Measurements from ENCODE around the gene FRMD4A.
A peak's percentile ranks its signal among the peaks of the same experiment; 100 is the strongest.
"Not testable (repeated sequence)": the region's sequence is repeated elsewhere in the genome, so short reads cannot be mapped to it uniquely, and the experiment has no call there.

FRMD4A gene

GRCh38 chr10:13787015-13787421 is 543.7 kb downstream of the FRMD4A start:
- intact Hi-C loops (cut with micrococcal nuclease) = loop anchor here (2.0 to 5.0 kb wide), 2 partner anchors 210 to 538 kb away; no protein-coding TSS in a partner anchor

GRCh38 chr10:13784067-13784466 is 546.7 kb downstream of the FRMD4A start:
- no peaks in the 10 kb centered on the region for H3K9me3 Mint-ChIP-seq
- no peak overlapping the region for H3K27ac Mint-ChIP-seq
- intact Hi-C loops (cut with micrococcal nuclease) = no loop called here
- H3K4me3 Mint-ChIP-seq = no peak overlapping the region
- H3K36me3 Mint-ChIP-seq (ENCODE audit: low read depth) = no peaks in the 10 kb centered on the region
- H3K4me1 Mint-ChIP-seq (ENCODE audit: low read depth) = peaks cover 5% of the 10 kb centered on the region
- peaks cover 2% of the 10 kb centered on the region for H3K27me3 Mint-ChIP-seq

More at GRCh38 chr10:13787015-13787421, 543.7 kb downstream of the FRMD4A start:
- Mint-ChIP-seq H3K9me3 (no peaks in the 10 kb centered on the region), H3K36me3 (ENCODE audit: low read depth) (no peaks in the 10 kb centered on the region), H3K27me3 (peaks cover 3% of the 10 kb centered on the region), H3K27ac (no peak overlapping the region), H3K4me3 (no peak overlapping the region), H3K4me1 (ENCODE audit: low read depth) (peaks cover 5% of the 10 kb centered on the region)

GRCh38 chr10:13779748-13780147 is 551.0 kb downstream of the FRMD4A start:
- Mint-ChIP-seq H3K27ac (no peak overlapping the region), H3K27me3 (peaks cover 9% of the 10 kb centered on the region), H3K9me3 (no peaks in the 10 kb centered on the region), H3K4me1 (ENCODE audit: low read depth) (peaks cover 12% of the 10 kb centered on the region), H3K36me3 (ENCODE audit: low read depth) (no peaks in the 10 kb centered on the region), H3K4me3 (no peak overlapping the region)
- intact Hi-C loops (cut with micrococcal nuclease) = loop anchor here (5.0 kb wide), 1 partner anchor 72 kb away; no protein-coding TSS in a partner anchor

GRCh38 chr10:13778693-13778960 is 552.1 kb downstream of the FRMD4A start:
- not testable (repeated sequence) for H3K4me3 Mint-ChIP-seq; H3K36me3 Mint-ChIP-seq (ENCODE audit: low read depth); H3K9me3 Mint-ChIP-seq; H3K27ac Mint-ChIP-seq
- Mint-ChIP-seq H3K27me3 (peaks cover 17% of the 10 kb centered on the region), H3K4me1 (ENCODE audit: low read depth) (peaks cover 12% of the 10 kb centered on the region)
- intact Hi-C loops (cut with micrococcal nuclease) = loop anchor here (1.0 to 5.0 kb wide), 2 partner anchors 71 to 118 kb away; no protein-coding TSS in a partner anchor

- Mint-ChIP-seq H3K27ac (no peak overlapping the region), H3K4me3 (no peak overlapping the region), H3K4me1 (ENCODE audit: low read depth) (peaks cover 18% of the 10 kb centered on the region), H3K36me3 (ENCODE audit: low read depth) (no peaks in the 10 kb centered on the region), H3K27me3 (peaks cover 19% of the 10 kb centered on the region), H3K9me3 (no peaks in the 10 kb centered on the region)
- intact Hi-C loops (cut with micrococcal nuclease) = loop anchor here (5.0 kb wide), 1 partner anchor 70 kb away; no protein-coding TSS in a partner anchor
Measured at GRCh38 chr10:13776861-13777311, 553.8 kb downstream of the FRMD4A start.

GRCh38 chr10:13775786-13776775 is 554.6 kb downstream of the FRMD4A start:
- Mint-ChIP-seq H3K27ac (no peak overlapping the region), H3K27me3 (peaks cover 19% of the 10 kb centered on the region), H3K4me1 (ENCODE audit: low read depth) (peaks cover 18% of the 10 kb centered on the region), H3K36me3 (ENCODE audit: low read depth) (no peaks in the 10 kb centered on the region), H3K9me3 (no peaks in the 10 kb centered on the region), H3K4me3 (no peak overlapping the region)
- intact Hi-C loops (cut with micrococcal nuclease) = loop anchor here (5.0 kb wide), 1 partner anchor 69 kb away; no protein-coding TSS in a partner anchor

- H3K36me3 Mint-ChIP-seq (ENCODE audit: low read depth) = no peaks in the 10 kb centered on the region
- intact Hi-C loops (cut with micrococcal nuclease) = no loop called here
Measured at GRCh38 chr10:13774303-13774893, 556.3 kb downstream of the FRMD4A start.

GRCh38 chr10:13773496-13774170 is 557.1 kb downstream of the FRMD4A start:
- Mint-ChIP-seq H3K4me1 (ENCODE audit: low read depth) (peaks cover 28% of the 10 kb centered on the region), H3K36me3 (ENCODE audit: low read depth) (no peaks in the 10 kb centered on the region), H3K4me3 (no peak overlapping the region), H3K9me3 (no peaks in the 10 kb centered on the region), H3K27me3 (peaks cover 19% of the 10 kb centered on the region), H3K27ac (no peak overlapping the region)
- intact Hi-C loops (cut with micrococcal nuclease) = no loop called here

More at GRCh38 chr10:13774303-13774893, 556.3 kb downstream of the FRMD4A start:
- Mint-ChIP-seq H3K4me3 (no peak overlapping the region), H3K9me3 (no peaks in the 10 kb centered on the region), H3K27ac (no peak overlapping the region), H3K27me3 (peaks cover 19% of the 10 kb centered on the region), H3K4me1 (ENCODE audit: low read depth) (peaks cover 28% of the 10 kb centered on the region)

GRCh38 chr10:13773043-13773442 is 557.7 kb downstream of the FRMD4A start:
- intact Hi-C loops (cut with micrococcal nuclease) = no loop called here
- no peak overlapping the region for H3K4me3 Mint-ChIP-seq
- H3K4me1 Mint-ChIP-seq (ENCODE audit: low read depth) = peaks cover 29% of the 10 kb centered on the region
- no peaks in the 10 kb centered on the region for H3K9me3 Mint-ChIP-seq
- H3K36me3 Mint-ChIP-seq (ENCODE audit: low read depth) = no peaks in the 10 kb centered on the region
- no peak overlapping the region for H3K27ac Mint-ChIP-seq
- H3K27me3 Mint-ChIP-seq = peaks cover 19% of the 10 kb centered on the region

GRCh38 chr10:13771992-13772391 is 558.7 kb downstream of the FRMD4A start:
- Mint-ChIP-seq H3K9me3 (no peaks in the 10 kb centered on the region), H3K4me1 (ENCODE audit: low read depth) (peaks cover 33% of the 10 kb centered on the region), H3K36me3 (ENCODE audit: low read depth) (no peaks in the 10 kb centered on the region), H3K4me3 (no peak overlapping the region), H3K27me3 (peaks cover 21% of the 10 kb centered on the region), H3K27ac (no peak overlapping the region)
- intact Hi-C loops (cut with micrococcal nuclease) = no loop called here

- no peaks in the 10 kb centered on the region for H3K36me3 Mint-ChIP-seq (ENCODE audit: low read depth)
- H3K27me3 Mint-ChIP-seq = peaks cover 26% of the 10 kb centered on the region
- peaks cover 29% of the 10 kb centered on the region for H3K4me1 Mint-ChIP-seq (ENCODE audit: low read depth)
- no peaks in the 10 kb centered on the region for H3K9me3 Mint-ChIP-seq
- intact Hi-C loops (cut with micrococcal nuclease) = no loop called here
- no peak overlapping the region for H3K4me3 Mint-ChIP-seq
- H3K27ac Mint-ChIP-seq = no peak overlapping the region
Measured at GRCh38 chr10:13770760-13771493, 559.8 kb downstream of the FRMD4A start.

GRCh38 chr10:13769946-13770345 is 560.8 kb downstream of the FRMD4A start:
- peaks cover 21% of the 10 kb centered on the region for H3K27me3 Mint-ChIP-seq
- H3K36me3 Mint-ChIP-seq (ENCODE audit: low read depth) = no peaks in the 10 kb centered on the region
- peaks cover 23% of the 10 kb centered on the region for H3K4me1 Mint-ChIP-seq (ENCODE audit: low read depth)
- H3K9me3 Mint-ChIP-seq = no peaks in the 10 kb centered on the region
- intact Hi-C loops (cut with micrococcal nuclease) = no loop called here
- H3K27ac Mint-ChIP-seq = no peak overlapping the region
- no peak overlapping the region for H3K4me3 Mint-ChIP-seq

- Mint-ChIP-seq H3K27ac (peak overlapping the region; percentile 11), H3K27me3 (peaks cover 10% of the 10 kb centered on the region), H3K9me3 (no peaks in the 10 kb centered on the region), H3K4me3 (no peak overlapping the region), H3K36me3 (ENCODE audit: low read depth) (no peaks in the 10 kb centered on the region), H3K4me1 (ENCODE audit: low read depth) (peaks cover 18% of the 10 kb centered on the region)
- intact Hi-C loops (cut with micrococcal nuclease) = no loop called here
Measured at GRCh38 chr10:13767676-13768178, 563.0 kb downstream of the FRMD4A start.
